HepG2 (cell line): ENCODE results near the gene FCER1G. TPM values are rescaled to one million over a fixed set of nuclear protein-coding genes. Genes with fewer than 3 reads are reported as not detected.

Experiments
- BRD4 ChIP-seq: sonication (generic); formaldehyde crosslinking; IDR thresholded peaks from 2 replicates; pipeline ENCODE4 v1.4.0; 2020; ENCODE audit warnings: missing genetic modification reagents
- GZF1 ChIP-seq: sonication (generic); formaldehyde crosslinking; IDR thresholded peaks from 2 replicates; pipeline ENCODE4 v1.5.1; 2020; ENCODE audit warnings: mild to moderate bottlenecking, missing genetic modification reagents
- HIVEP1 ChIP-seq: sonication (generic); formaldehyde crosslinking; IDR thresholded peaks from 2 replicates; pipeline ENCODE4 v1.4.0; 2020; ENCODE audit warnings: mild to moderate bottlenecking, missing genetic modification reagents
- MXI1 ChIP-seq: IDR thresholded peaks from 3 replicates; pipeline ENCODE4 v1.6.1; 2012; ENCODE audit warnings: low read depth, low read length, inconsistent platforms, borderline replicate concordance
- SP1 ChIP-seq, 2 experiments: fragments of 450-650 bp in 1 of 2; sonication (generic) in 1 of 2; formaldehyde crosslinking in 1 of 2; IDR thresholded peaks; 2 replicates each; pipeline versions ENCODE4 v1.4.0 to v1.6.1; 2016 to 2020; ENCODE audit warnings: missing genetic modification reagents in 1 of 2
- TBX3 ChIP-seq: fragments of 450-650 bp; IDR thresholded peaks from 2 replicates; pipeline ENCODE4 v1.6.1; 2017; ENCODE audit warnings: antibody characterized with exemption, mild to moderate bottlenecking, inconsistent platforms, borderline replicate concordance
- ZBTB7A ChIP-seq: sonication (generic); formaldehyde crosslinking; IDR thresholded peaks from 2 replicates; pipeline ENCODE4 v1.8.0; 2022; ENCODE audit warnings: mild to moderate bottlenecking, missing genetic modification reagents
- ZNF496 ChIP-seq: sonication (generic); formaldehyde crosslinking; IDR thresholded peaks from 2 replicates; pipeline ENCODE4 v1.8.1; 2023; ENCODE audit warnings: mild to moderate bottlenecking, moderate library complexity, missing genetic modification reagents; ENCODE audit not compliant: insufficient replicate concordance
- ZNF703 ChIP-seq: sonication (generic); formaldehyde crosslinking; IDR thresholded peaks from 2 replicates; pipeline ENCODE4 v1.5.1; 2020; ENCODE audit warnings: missing genetic modification reagents, mild to moderate bottlenecking, moderate library complexity, borderline replicate concordance
- ZNF850 ChIP-seq: sonication (generic); formaldehyde crosslinking; conservative IDR thresholded peaks from 2 replicates; pipeline ENCODE4 v1.9.0; 2021; ENCODE audit warnings: mild to moderate bottlenecking, missing genetic modification reagents
- polyA plus RNA-seq, 8 experiments: library from polyadenylated mRNA; depleted of rRNA in 3 of 8; stranded (reverse) in 7 of 8; unstranded in 1 of 8; fragments of >200 nt; fragmentation: Illumina TruSeq in 4 of 8; extraction: Trizol in 4 of 8; gene quantifications; 2 replicates each; pipeline versions ENCODE4 v1.2.1 to v1.2.3, GENCODE V29; 2011 to 2016; ENCODE audit warnings: low read depth in 4 of 8, missing spikeins in 1 of 8, mixed read lengths in 1 of 8; ENCODE audit not compliant: insufficient read depth in 1 of 8
- total RNA-seq, 5 experiments: library from RNA; depleted of rRNA; stranded (reverse); fragments of >200 nt; fragmentation: Illumina TruSeq; extraction: Trizol; gene quantifications; 2 replicates each; pipeline ENCODE4 v1.2.3, GENCODE V29; 2016; ENCODE audit warnings: low read depth in 1 of 5
- TF ChIP-seq, protein P1 (sequence below): IDR thresholded peaks from 2 replicates; pipeline ENCODE4 v1.6.1; 2016; ENCODE audit warnings: missing genetic modification reagents, missing compliant biosample characterization
- TF ChIP-seq, protein P2 (sequence below): sonication (generic); formaldehyde crosslinking; IDR thresholded peaks from 2 replicates; pipeline ENCODE4 v1.5.0; 2020; ENCODE audit warnings: mild to moderate bottlenecking, missing genetic modification reagents, borderline replicate concordance
- TF ChIP-seq, protein P3 (sequence below): sonication (generic); formaldehyde crosslinking; IDR thresholded peaks from 2 replicates; pipeline ENCODE4 v1.9.0; 2021; ENCODE audit warnings: missing genetic modification reagents, mild to moderate bottlenecking, borderline replicate concordance
- TF ChIP-seq, protein P4 (sequence below), 2 experiments: sonication (generic) in 1 of 2; formaldehyde crosslinking in 1 of 2; IDR thresholded peaks; 2 replicates each; pipeline versions ENCODE4 v1.5.1 to v1.6.1; 2011 to 2020; ENCODE audit warnings: borderline replicate concordance in 1 of 2, low read depth in 1 of 2, low read length in 1 of 2, mild to moderate bottlenecking in 1 of 2, missing genetic modification reagents in 1 of 2, moderate library complexity in 1 of 2
- TF ChIP-seq, protein P5 (sequence below): sonication (generic); formaldehyde crosslinking; IDR thresholded peaks from 2 replicates; pipeline ENCODE4 v1.4.0; 2020; ENCODE audit warnings: mild to moderate bottlenecking, missing genetic modification reagents

FCER1G gene
- total and polyA plus RNA-seq, 2 of the 13 experiments (the other 11 are each of a cell fraction or from before 2014, with no cell fraction given) = 1.3 to 6.4 TPM

DNA sequence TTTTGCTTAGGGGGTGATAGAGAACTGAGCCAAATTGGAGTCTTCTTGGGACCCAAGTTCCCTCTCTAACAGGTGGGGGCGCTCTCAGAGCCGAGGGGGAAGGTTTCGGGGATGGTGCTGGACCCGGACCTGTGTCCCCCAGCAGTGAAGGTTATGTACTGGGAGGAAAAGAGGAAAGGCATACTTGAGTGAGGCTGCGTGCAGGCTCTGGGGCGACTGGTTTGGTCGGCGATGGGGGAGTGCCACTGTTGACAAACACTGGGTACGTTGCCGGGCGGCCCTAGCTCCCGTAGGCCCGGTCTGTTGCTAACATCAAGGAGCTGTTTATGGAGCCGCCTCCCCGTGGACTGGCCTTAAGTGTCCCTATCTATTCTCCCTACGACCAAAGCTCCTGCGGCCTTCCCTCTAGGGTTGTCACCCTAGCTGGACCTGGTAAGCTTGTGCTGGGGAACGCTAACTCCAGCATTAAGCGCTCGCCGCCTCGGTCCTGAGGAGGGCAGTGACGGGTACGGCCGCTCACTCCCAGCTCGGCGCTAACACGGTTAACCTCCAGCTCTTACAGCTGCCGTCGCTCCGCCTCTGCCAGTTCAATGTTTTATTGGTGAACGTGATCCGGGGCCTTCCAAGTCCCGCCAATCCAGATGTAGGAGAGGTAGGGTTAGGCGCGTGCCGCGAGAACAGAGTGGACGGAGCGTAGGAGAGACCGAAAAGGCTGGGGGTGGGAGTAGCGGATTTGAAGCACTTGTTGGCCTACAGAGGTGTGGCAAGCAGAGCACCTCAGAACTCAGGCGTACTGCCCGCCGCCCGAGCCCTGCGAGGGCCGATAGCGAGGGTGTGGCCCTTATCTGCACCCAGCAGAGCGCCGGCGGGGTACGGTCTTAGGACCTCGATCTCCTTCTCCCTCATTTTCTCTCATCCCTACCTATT, 49.1 kb upstream of the FCER1G start, which contains the start of gene PPOX (continued):
- TF ChIP-seq, protein P1, sequence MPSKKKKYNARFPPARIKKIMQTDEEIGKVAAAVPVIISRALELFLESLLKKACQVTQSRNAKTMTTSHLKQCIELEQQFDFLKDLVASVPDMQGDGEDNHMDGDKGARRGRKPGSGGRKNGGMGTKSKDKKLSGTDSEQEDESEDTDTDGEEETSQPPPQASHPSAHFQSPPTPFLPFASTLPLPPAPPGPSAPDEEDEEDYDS (CRISPR knock-in tag) = peak; percentile 73
- TF ChIP-seq HIVEP1 (CRISPR knock-in tag) = peak; percentile 62
- TF ChIP-seq BRD4 (CRISPR knock-in tag) = 0 out of 2 replicates have a peak, but pooled peaks have one; percentile 20
- TF ChIP-seq, protein P2, sequence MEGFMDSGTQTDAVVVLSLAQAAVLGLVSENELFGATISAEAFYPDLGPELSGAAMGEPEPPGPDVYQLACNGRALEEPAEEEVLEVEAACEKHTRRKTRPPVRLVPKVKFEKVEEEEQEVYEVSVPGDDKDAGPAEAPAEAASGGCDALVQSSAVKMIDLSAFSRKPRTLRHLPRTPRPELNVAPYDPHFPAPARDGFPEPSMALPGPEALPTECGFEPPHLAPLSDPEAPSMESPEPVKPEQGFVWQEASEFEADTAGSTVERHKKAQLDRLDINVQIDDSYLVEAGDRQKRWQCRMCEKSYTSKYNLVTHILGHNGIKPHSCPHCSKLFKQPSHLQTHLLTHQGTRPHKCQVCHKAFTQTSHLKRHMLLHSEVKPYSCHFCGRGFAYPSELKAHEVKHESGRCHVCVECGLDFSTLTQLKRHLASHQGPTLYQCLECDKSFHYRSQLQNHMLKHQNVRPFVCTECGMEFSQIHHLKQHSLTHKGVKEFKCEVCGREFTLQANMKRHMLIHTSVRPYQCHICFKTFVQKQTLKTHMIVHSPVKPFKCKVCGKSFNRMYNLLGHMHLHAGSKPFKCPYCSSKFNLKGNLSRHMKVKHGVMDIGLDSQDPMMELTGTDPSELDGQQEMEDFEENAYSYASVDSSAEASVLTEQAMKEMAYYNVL = peak; percentile 68; the same call in 1 of the 2 replicates
- TF ChIP-seq ZNF496 (CRISPR knock-in tag) = no peak
- TF ChIP-seq, protein P3, sequence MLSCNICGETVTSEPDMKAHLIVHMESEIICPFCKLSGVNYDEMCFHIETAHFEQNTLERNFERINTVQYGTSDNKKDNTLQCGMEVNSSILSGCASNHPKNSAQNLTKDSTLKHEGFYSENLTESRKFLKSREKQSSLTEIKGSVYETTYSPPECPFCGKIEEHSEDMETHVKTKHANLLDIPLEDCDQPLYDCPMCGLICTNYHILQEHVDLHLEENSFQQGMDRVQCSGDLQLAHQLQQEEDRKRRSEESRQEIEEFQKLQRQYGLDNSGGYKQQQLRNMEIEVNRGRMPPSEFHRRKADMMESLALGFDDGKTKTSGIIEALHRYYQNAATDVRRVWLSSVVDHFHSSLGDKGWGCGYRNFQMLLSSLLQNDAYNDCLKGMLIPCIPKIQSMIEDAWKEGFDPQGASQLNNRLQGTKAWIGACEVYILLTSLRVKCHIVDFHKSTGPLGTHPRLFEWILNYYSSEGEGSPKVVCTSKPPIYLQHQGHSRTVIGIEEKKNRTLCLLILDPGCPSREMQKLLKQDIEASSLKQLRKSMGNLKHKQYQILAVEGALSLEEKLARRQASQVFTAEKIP = no peak
- TF ChIP-seq ZBTB7A (CRISPR knock-in tag) = no peak
- TF ChIP-seq, protein P4, sequence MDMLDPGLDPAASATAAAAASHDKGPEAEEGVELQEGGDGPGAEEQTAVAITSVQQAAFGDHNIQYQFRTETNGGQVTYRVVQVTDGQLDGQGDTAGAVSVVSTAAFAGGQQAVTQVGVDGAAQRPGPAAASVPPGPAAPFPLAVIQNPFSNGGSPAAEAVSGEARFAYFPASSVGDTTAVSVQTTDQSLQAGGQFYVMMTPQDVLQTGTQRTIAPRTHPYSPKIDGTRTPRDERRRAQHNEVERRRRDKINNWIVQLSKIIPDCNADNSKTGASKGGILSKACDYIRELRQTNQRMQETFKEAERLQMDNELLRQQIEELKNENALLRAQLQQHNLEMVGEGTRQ (IDR thresholded peaks at IDR 0.05; ENCODE audit: low read depth, low read length) = no peak
- TF ChIP-seq, protein P4 (CRISPR knock-in tag; IDR thresholded peaks at IDR 0.05; ENCODE audit: borderline replicate concordance) = peak; percentile 76; the same call in 1 of the 2 replicates
- peak; percentile 23; the same call in 1 of the 2 replicates for TF ChIP-seq TBX3
- TF ChIP-seq GZF1 (CRISPR knock-in tag) = no peak
- TF ChIP-seq ZNF703 (CRISPR knock-in tag) = no peak
- TF ChIP-seq ZNF850 (CRISPR knock-in tag) = no peak
- peak; percentile 71; the same call in 1 of the 3 replicates for TF ChIP-seq MXI1
- TF ChIP-seq, protein P5, sequence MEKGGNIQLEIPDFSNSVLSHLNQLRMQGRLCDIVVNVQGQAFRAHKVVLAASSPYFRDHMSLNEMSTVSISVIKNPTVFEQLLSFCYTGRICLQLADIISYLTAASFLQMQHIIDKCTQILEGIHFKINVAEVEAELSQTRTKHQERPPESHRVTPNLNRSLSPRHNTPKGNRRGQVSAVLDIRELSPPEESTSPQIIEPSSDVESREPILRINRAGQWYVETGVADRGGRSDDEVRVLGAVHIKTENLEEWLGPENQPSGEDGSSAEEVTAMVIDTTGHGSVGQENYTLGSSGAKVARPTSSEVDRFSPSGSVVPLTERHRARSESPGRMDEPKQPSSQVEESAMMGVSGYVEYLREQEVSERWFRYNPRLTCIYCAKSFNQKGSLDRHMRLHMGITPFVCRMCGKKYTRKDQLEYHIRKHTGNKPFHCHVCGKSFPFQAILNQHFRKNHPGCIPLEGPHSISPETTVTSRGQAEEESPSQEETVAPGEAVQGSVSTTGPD (CRISPR knock-in tag) = 0 out of 2 replicates have a peak, but pooled peaks have one; percentile 20
- no peak for TF ChIP-seq SP1 (IDR thresholded peaks at IDR 0.05)
- peak; percentile 55; the same call in 1 of the 2 replicates for TF ChIP-seq SP1 (CRISPR knock-in tag; IDR thresholded peaks at IDR 0.05)
